SHP77 (cell line): Measurements from ENCODE around the gene CCK.

Source experiments
- DNase-seq, 2 experiments: peaks; one replicate each; lab custom pipeline; 2025; lab: John Stamatoyannopoulos, UW

The CCK gene

GRCh38 chr3:42225486-42226363, 40.3 kb downstream of the CCK start:
- DNase-seq = no peak

DNA sequence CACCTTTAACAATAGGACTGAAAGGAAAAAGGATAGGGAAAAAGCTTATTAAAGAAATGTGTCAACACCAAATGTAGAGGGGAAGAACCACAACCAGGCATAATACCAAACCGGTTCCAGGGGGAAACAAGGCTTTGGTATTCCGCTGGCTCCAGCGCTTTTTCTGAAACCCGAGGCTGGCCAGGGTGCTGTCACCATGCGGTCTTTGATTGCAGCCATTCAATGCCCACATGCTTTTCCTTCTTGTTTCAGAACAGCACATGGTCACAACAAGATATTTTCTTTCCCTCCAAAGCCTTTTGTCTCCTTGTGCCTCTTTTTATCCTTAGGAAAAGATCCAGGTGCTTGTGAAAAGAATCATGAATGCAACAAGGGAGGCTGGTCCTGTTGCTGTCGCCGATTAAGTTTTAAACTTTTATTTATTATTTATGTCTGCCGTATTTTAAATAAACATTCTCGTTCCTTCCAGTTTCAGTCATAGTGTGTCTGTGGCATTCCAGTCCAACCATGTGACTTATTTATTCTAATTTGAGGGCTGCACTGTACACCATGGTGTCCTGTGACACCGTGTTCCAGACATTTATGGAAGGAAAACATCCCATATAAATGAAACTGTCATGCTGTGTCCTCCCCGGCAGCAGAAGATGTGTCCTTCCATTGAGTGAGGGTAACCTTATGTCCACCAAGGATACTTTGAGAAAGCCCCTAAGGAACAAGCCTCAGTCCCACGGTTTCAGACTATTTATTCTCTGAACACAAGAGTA, 41.1 kb downstream of the CCK start:
- no peak for DNase-seq

DNA sequence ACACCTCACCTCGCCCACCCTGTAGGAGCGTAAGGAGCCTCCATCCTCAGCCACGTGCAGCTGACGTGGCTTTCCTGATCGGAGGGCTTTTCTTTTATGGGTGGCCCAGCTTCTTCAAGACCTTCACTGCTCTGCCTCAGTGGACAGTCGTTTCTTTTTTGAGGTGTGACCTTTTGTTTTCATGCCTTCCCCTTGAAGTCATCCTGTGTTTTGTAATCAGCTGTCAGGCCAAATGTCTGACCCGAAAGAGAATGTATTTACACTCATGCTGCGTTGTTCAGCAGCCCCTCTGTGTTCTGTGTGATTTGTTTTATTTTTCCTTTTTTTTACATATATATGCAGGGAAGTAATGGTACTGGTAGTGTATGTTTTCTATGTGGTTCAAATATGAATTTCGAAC, 41.8 kb downstream of the CCK start:
- no peak for DNase-seq

- no peak for DNase-seq
These were observed 42.9 kb downstream of the CCK start for GRCh38 chr3:42222942-42223693.

GRCh38 chr3:42220436-42221121, 45.4 kb downstream of the CCK start:
- no peak for DNase-seq

DNA sequence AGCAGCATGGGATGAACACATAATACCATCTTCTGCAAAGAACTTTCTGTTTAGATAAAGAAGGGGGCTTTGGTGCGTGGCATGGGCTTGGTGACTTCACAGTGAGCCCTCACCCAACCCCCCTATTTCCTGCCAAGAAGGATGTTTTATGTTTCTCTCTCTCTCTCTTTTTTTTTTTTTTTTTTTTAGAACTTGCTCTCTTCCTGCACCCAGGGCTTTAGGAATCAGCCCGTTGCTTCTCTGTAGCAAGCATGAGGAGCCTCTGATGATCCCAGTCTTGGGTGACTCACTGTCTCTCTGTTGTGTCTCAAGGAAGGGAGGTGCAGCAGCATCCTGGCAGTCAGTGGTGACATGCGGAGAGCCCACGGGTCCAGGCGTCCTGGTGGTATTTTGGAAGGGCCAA, 49.1 kb downstream of the CCK start:
- DNase-seq = no peak

DNA sequence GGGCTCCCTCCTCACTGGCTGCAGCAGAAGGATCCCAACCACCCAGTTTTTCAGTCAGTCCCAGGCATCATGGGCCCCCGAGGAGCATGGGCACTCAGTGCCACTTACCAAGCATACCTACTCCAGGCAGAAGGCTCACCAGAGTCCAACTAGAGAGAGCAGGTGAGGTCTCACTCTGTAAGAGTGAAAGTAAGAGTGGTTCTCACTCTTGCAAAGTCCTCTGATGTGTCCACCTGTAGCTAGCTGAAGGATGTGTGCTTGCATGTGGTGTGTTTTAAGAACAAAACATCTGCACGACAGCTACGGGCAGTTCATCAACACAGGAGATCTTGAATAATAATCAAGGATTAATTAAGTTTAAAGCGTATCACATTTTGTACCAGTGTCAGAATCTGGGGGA, 49.7 kb downstream of the CCK start:
- no peak for DNase-seq

DNA sequence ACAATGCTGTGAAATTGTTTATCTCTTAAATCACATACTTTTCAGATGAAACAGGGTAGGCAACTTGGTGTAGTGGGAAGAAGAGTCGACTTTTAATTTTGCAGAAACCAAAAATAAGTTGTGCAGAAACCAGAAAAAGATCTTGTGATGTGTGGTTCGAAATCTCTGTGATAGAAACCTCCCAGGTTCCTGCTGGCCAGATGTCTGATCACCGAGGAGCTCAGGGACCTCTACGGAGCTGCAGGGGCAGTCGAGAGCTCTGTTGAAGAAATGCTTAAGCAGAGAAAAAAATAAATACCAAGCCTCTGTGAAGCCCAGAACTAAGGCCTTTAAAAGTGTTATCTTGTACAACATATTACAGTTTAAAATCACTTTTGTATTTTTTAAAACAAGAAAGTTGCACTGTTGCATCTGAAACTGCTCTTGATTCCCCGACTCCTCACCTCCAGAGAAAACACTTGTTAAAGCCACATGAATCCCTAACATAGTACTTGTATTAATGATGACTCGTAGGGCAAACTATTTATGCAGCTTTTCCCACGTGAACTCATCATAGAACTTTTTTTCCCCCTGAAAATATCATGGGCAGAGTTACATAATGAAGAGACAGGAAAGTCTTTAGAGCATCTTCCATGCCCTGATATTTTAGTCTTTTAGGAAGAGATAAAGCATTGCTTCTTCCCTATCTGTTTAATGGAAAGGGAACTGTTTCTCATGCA, 51.3 kb downstream of the CCK start:
- no peak for DNase-seq

DNA sequence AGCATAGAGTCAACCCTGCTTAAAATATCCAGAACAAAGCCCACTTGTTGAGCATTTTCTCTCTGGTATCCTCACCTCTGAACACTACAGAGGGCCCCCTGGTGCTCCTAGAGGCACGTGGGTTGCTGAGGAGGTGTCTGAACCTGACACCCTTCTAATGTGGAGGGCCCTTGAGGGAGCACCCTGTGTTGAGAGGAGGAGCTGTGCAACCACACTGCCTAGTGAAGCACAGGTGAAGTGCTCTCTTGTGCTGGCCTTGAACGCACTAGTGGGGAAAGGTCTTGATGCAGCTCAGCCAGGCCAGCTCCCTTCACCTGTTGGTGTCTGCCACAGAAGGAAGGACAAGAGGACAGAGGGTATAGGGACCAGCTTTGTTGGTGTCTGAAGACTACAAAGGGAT, 51.9 kb downstream of the CCK start:
- no peak for DNase-seq

DNA sequence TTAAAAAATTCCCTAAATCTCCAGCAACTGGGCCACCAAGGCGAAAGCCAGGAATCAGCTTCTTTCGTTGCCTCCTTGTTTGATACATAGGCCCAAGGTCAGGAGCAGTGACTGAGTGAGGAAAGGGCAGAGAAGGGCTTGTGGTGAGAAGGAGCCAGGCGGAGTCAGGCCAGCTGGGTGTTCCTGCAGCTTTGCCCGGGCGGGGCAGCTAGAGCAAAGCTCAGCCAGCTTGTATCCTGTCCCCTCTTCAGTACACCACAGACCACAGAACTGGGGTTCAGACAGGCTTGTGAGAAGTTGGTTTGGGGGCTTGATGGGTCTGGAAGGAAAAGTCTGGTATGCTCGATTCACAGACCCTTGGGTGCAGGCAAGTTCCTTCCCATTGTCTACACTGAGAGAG, 52.6 kb downstream of the CCK start:
- no peak for DNase-seq

DNA sequence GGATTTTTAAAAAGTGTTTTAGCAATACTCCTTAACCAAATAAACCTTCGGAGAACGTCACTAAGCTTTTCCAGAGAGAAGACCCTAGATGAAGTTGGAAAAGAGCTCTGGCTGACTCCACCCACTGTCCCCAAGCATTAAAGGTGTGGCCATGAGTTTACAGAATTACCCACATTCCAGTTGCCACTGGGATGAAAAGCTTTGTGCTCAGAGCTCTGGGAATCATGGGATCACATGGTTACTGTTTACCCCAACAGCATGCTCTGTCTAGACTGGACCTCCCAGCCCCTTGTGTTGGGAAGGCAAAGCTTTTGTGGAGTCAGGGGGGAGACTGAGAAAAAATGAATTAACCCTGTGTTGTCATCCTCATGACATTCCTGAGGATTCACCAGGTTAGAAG, 55.3 kb downstream of the CCK start:
- DNase-seq = no peak

DNA sequence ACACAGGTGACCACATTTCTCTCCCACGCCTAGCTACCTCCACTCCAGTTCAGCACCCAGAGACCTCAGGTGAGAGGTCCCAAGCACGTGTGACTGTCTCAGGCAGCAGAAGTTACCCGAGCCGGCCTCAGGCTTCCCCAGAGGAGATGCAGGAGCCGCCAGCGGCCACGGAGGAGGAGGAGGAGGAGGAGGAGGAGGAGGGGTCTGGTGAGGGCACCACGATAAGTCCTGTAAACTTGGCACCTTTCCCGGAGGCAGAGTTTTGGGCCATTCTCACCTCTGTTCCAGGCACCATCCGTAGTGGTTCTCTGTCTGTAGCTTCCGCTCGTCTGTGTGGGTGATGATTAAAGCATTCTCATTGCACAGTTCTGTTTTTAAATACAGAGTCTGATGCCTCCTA, 56.1 kb downstream of the CCK start:
- DNase-seq = no peak
